Endothelial cell of umbilical vein (primary cell): ENCODE results near the gene GNPTAB. TPM values are rescaled to one million over a fixed set of nuclear protein-coding genes. Genes with fewer than 3 reads are reported as not detected.

Experiments
- BruUV-seq: library from RNA; stranded (reverse); fragments of 400-500 nt; replicated peaks from 2 replicates; lab custom pipeline; 2021; lab: Mats Ljungman, UMichigan
- CTCF ChIA-PET: fragments of 300-600, 350-600 bp; sonication (Branson Sonifier 250); formaldehyde crosslinking; loops from one replicate; lab custom pipeline; 2021; ENCODE audit warnings: antibody characterized with exemption, inconsistent platforms; lab: Charles Lee
- POLR2A ChIA-PET: fragments of 300-600, 350-600 bp; sonication (Branson Sonifier 250); formaldehyde crosslinking; loops from one replicate; lab custom pipeline; 2021; ENCODE audit warnings: antibody characterized with exemption, inconsistent platforms; lab: Charles Lee
- DNase-seq: peaks from one replicate; pipeline ENCODE4 v3.0.0-alpha.2; 2011; ENCODE audit warnings: low read depth, low spot score
- FAIRE-seq: peaks from 2 replicates; lab custom pipeline; 2011; peaks lifted over from hg19 to GRCh38; lab: Jason Lieb, UNC
- H2AFZ ChIP-seq: 2 replicates; pipeline ENCODE4 v1.6.0; 2012; ENCODE audit warnings: low read depth, low read length, control low read depth, inconsistent platforms
- H3K27ac ChIP-seq: 2 replicates; pipeline ENCODE4 v1.5.1; 2011; ENCODE audit warnings: low read depth, mild to moderate bottlenecking, control low read depth, low read length, moderate library complexity; ENCODE audit not compliant: insufficient read depth
- H3K27me3 ChIP-seq, 2 experiments: 2 replicates each; pipeline versions ENCODE4 v1.6.0 to v1.6.1; 2011; ENCODE audit warnings: low read length in 2 of 2, mixed read lengths in 1 of 2; ENCODE audit not compliant: control insufficient read depth in 2 of 2, insufficient read depth in 2 of 2
- H3K36me3 ChIP-seq, 2 experiments: 2 replicates in 1 of 2; 3 replicates in 1 of 2; pipeline ENCODE4 v1.5.1; 2011; ENCODE audit warnings: low read length in 2 of 2, mild to moderate bottlenecking in 1 of 2, moderate library complexity in 1 of 2; ENCODE audit not compliant: control insufficient read depth in 2 of 2, insufficient read depth in 2 of 2; ENCODE audit errors: extremely low read depth in 1 of 2
- H3K4me1 ChIP-seq: 3 replicates; pipeline ENCODE4 v1.5.1; 2011; ENCODE audit warnings: mild to moderate bottlenecking, low read length; ENCODE audit not compliant: control insufficient read depth, insufficient read depth; ENCODE audit errors: extremely low read depth
- H3K4me2 ChIP-seq: 2 replicates; pipeline ENCODE4 v1.6.1; 2011; ENCODE audit warnings: low read length, control low read depth, mixed read lengths; ENCODE audit not compliant: insufficient read depth
- H3K4me3 ChIP-seq, 3 experiments: fragments of 200-600 bp in 1 of 3; sonication (generic), shearing (Covaris generic) in 1 of 3; replicated peaks in 1 of 3; 2 replicates each; pipeline ENCODE4 v1.5.1; 2011 to 2016; ENCODE audit warnings: control low read depth in 3 of 3, low read length in 3 of 3, mild to moderate bottlenecking in 2 of 3, inconsistent platforms in 1 of 3, low read depth in 1 of 3, moderate library complexity in 1 of 3; ENCODE audit not compliant: insufficient read depth in 1 of 3
- H3K79me2 ChIP-seq: 2 replicates; pipeline ENCODE4 v1.6.0; 2012; ENCODE audit warnings: low read length, inconsistent platforms; ENCODE audit not compliant: control insufficient read depth, insufficient read depth
- H3K9ac ChIP-seq: replicated peaks from 2 replicates; pipeline ENCODE3; 2011; ENCODE audit warnings: low read length, control low read depth; ENCODE audit not compliant: insufficient read depth; ENCODE audit errors: extremely low read depth
- H3K9me1 ChIP-seq: replicated peaks from 3 replicates; pipeline ENCODE4 v1.6.0; 2011; ENCODE audit warnings: mild to moderate bottlenecking, low read length; ENCODE audit not compliant: control insufficient read depth, insufficient read depth; ENCODE audit errors: extremely low read depth
- H3K9me3 ChIP-seq: replicated peaks from 2 replicates; pipeline ENCODE4 v1.5.1; 2012; ENCODE audit warnings: low read length, inconsistent platforms; ENCODE audit not compliant: control insufficient read depth, insufficient read depth
- H4K20me1 ChIP-seq: replicated peaks from 2 replicates; pipeline ENCODE3; 2011; ENCODE audit warnings: mild to moderate bottlenecking, low read length; ENCODE audit not compliant: control insufficient read depth, insufficient read depth; ENCODE audit errors: extremely low read depth
- JUN ChIP-seq: IDR thresholded peaks from 2 replicates; pipeline ENCODE4 v1.6.1; 2011; ENCODE audit warnings: borderline replicate concordance, low read depth; ENCODE audit not compliant: insufficient read length, insufficient read depth
- MYC ChIP-seq: IDR thresholded peaks from one replicate; pipeline ENCODE4 v1.6.1; 2011; ENCODE audit warnings: mild to moderate bottlenecking, low read depth, low read length
- dilution Hi-C: fragments of 300-500 bp; cut with MboI; formaldehyde crosslinking; loops from one replicate; pipeline ENCODE4 v1.15.0; 2019; ENCODE audit warnings: low sequenced_read_pairs; ENCODE audit not compliant: extremely low pct_ligation_motif_present
- intact Hi-C: fragments of 100-400 bp; cut with micrococcal nuclease; formaldehyde crosslinking; loops from one replicate; pipeline ENCODE4 v1.10.0; 2022
- polyA plus RNA-seq, 4 experiments: library from polyadenylated mRNA; depleted of rRNA in 3 of 4; stranded (reverse) in 3 of 4; unstranded in 1 of 4; fragments of >200 nt; gene quantifications; 2 replicates each; pipeline versions ENCODE4 v1.2.1 to v1.2.3, GENCODE V29; 2011 to 2012; ENCODE audit warnings: missing spikeins in 1 of 4
- total RNA-seq: library from RNA; stranded (reverse); gene quantifications from 2 replicates; pipeline ENCODE4 v1.2.3, GENCODE V29; 2021
- TF ChIP-seq, protein P1 (sequence below), 2 donors: IDR thresholded peaks; 1 replicate in 1 of 2; 2 replicates in 1 of 2; pipeline ENCODE4 v1.5.1; 2011; ENCODE audit warnings: low read length in 2 of 2, mild to moderate bottlenecking in 2 of 2, moderate library complexity in 2 of 2, control low read depth in 1 of 2, inconsistent platforms in 1 of 2, low read depth in 1 of 2; ENCODE audit not compliant: insufficient read depth in 1 of 2; ENCODE audit errors: extremely low read depth in 1 of 2

The GNPTAB gene
- total and polyA plus RNA-seq, 2 donors (not counting 3 experiments of a cell fraction or from before 2014, with no cell fraction given), result 15.6 to 39.5 TPM

DNA sequence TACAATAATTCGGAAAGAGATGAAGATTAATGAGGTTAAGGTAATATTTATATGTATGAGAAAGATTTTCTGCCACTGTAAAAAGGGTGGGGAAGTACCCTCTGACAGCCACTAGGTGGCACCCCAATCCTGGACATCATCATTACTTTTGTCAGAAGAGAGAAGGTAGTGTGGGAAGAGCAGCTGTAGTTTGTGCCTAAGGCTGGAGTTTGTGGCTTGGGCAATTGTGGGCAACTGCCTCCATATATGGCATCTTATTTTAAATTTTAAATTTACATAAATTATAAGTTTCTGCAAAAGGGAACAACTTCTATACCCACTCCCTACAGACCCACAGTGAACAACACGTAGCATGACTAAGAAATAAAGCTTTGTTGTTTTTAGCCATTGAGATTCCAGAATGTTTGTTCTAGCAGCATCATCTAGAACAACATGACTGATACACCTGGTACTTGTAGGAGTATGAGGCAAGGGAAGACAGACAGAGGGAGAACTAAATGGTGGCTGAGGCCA, 57.1 kb downstream of the GNPTAB start:
- ChIA-PET POLR2A (no interaction called here), CTCF (interaction anchor here (0.6 to 3.1 kb wide), 41 partner anchors 8 to 1774 kb away, joined by 3 to 149 read pairs (median 4); partner anchors contain the start of genes GNPTAB and WASHC3)
- dilution Hi-C loops, result no loop called here
- FAIRE-seq (peak; percentile 78), DNase-seq (peak; percentile 71)
- H4K20me1 ChIP-seq, result no peaks in the 10 kb centered on the region
- H3K9ac ChIP-seq, result no peak overlapping the region
- no peaks in the 10 kb centered on the region for H3K4me1 ChIP-seq
- no peak overlapping the region for H2AFZ ChIP-seq
- BruUV-seq, result no TSS peak
- no peak overlapping the region for H3K4me3 ChIP-seq
- no peak overlapping the region for H3K4me2 ChIP-seq
- intact Hi-C loops, result loop anchor here (1.0 to 10.0 kb wide), 6 partner anchors 58 to 711 kb away; partner anchors contain the start of genes NUP37 and PARPBP
- no peaks in the 10 kb centered on the region for H3K79me2 ChIP-seq
- no peaks in the 10 kb centered on the region for H3K9me3 ChIP-seq
- no peaks in the 10 kb centered on the region for H3K36me3 ChIP-seq
- no peak overlapping the region for H3K27ac ChIP-seq
- TF ChIP-seq, protein P1, sequence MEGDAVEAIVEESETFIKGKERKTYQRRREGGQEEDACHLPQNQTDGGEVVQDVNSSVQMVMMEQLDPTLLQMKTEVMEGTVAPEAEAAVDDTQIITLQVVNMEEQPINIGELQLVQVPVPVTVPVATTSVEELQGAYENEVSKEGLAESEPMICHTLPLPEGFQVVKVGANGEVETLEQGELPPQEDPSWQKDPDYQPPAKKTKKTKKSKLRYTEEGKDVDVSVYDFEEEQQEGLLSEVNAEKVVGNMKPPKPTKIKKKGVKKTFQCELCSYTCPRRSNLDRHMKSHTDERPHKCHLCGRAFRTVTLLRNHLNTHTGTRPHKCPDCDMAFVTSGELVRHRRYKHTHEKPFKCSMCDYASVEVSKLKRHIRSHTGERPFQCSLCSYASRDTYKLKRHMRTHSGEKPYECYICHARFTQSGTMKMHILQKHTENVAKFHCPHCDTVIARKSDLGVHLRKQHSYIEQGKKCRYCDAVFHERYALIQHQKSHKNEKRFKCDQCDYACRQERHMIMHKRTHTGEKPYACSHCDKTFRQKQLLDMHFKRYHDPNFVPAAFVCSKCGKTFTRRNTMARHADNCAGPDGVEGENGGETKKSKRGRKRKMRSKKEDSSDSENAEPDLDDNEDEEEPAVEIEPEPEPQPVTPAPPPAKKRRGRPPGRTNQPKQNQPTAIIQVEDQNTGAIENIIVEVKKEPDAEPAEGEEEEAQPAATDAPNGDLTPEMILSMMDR (IDR thresholded peaks at IDR 0.05; ENCODE audit: extremely low read depth in 1 of 2, insufficient read depth in 1 of 2, low read depth in 1 of 2, low read length in 2 of 2), result peak; percentile 73 to 84
- TF ChIP-seq JUN (no peak), MYC (no peak)
- no peaks in the 10 kb centered on the region for H3K9me1 ChIP-seq
- H3K27me3 ChIP-seq, result no peaks in the 10 kb centered on the region
